Activated CD8-positive, alpha-beta T cell treated with anti-CD3 and anti-CD28 coated beads for 36 hours (primary cell): ENCODE results near the gene DNAJC11. TPM values are rescaled to one million over a fixed set of nuclear protein-coding genes. Genes with fewer than 3 reads are reported as not detected.
A peak's percentile ranks its signal among the peaks of the same experiment; 100 is the strongest.
"Not testable (repeated sequence)": the region's sequence is repeated elsewhere in the genome, so short reads cannot be mapped to it uniquely, and the experiment has no call there.

Experiments used
- ATAC-seq: fragments of 200-7000 bp; cut with Tn5 transposase; one replicate; pipeline ENCODE4 v1.10.0; 2021; ENCODE audit warnings: mild to moderate bottlenecking, moderate library complexity
- CTCF ChIA-PET: fragments of 350-600 bp; sonication (Branson Sonifier 250); formaldehyde crosslinking; loops from one replicate; lab custom pipeline; 2021; ENCODE audit warnings: antibody characterized with exemption; lab: Charles Lee
- POLR2A ChIA-PET: fragments of 350-600 bp; sonication (Branson Sonifier 250); formaldehyde crosslinking; loops from one replicate; lab custom pipeline; 2021; ENCODE audit warnings: antibody characterized with exemption; lab: Charles Lee
- DNase-seq: peaks from one replicate; pipeline ENCODE4 v3.0.0-alpha.2; 2020
- H3K27ac Mint-ChIP-seq: one replicate; pipeline ENCODE4 v1.8.0; 2021; ENCODE audit warnings: mild to moderate bottlenecking, mixed read lengths
- H3K27me3 Mint-ChIP-seq: one replicate; pipeline ENCODE4 v1.8.0; 2021; ENCODE audit warnings: mixed read lengths
- H3K36me3 Mint-ChIP-seq: one replicate; pipeline ENCODE4 v1.8.0; 2021; ENCODE audit warnings: low read depth, mixed read lengths
- H3K4me1 Mint-ChIP-seq: one replicate; pipeline ENCODE4 v1.8.0; 2021; ENCODE audit warnings: low read depth, mixed read lengths
- H3K4me3 Mint-ChIP-seq: one replicate; pipeline ENCODE4 v1.8.0; 2021; ENCODE audit warnings: mild to moderate bottlenecking, moderate library complexity, mixed read lengths
- H3K9me3 Mint-ChIP-seq: one replicate; pipeline ENCODE4 v1.8.0; 2021; ENCODE audit warnings: mixed read lengths
- intact Hi-C: fragments of 100-400 bp; cut with micrococcal nuclease; formaldehyde crosslinking; loops from one replicate; pipeline ENCODE4 v1.10.0; 2022
- total RNA-seq, 2 experiments: library from RNA; stranded (reverse); gene quantifications; one replicate each; pipeline ENCODE4 v1.2.3, GENCODE V29; 2021
- TF ChIP-seq, protein P1 (sequence below): fragments of 200-600 bp; IDR thresholded peaks from one replicate; pipeline ENCODE4 v1.8.0; 2022; ENCODE audit warnings: antibody characterized with exemption, mild to moderate bottlenecking

Gene DNAJC11
- total RNA-seq, 2 experiments from 2014 or later, result 52.8 to 53.3 TPM

DNA sequence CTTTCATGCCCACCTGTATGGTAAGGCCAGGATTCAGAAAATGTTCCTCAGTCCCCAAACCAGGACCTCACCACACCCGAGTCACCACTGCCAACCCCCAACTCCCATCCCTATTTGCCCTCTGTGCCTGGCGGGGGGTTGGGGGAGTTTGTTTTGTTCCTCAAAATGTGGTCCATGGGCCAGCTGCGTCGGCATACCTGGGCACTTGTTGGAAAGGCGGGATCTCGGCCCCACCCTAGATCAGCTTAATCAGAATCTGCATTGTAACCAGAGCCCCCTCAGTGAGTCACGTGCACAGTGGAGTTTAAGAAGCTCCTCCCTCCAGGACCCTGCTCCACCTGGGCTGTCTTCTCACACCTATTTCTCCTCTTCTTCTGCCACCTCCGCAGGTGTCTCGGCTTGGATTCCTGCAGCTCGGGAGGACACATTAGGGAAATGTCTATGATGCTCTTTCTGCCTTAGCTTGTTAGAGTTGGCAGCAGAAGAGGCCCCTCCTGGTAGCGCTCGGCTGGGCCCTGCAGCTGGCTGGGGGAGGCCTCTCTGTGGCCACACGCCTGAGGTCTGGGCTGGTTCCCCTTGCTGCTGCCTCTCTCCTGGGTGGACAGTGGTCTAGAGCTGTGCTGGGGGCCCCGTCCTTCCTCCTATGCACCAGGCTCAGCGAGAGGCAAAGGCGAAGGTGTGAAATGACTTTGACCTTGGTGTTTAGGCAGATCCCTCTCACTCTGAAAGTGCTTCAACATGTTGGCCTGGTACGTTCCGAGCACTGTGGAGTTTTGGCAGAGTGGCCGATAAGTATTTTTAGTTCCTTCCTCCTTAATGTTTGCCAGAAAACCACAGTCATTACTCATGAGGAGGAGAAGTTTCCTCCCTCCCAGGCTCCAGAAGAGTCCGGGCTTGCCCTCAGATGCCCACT is 41.8 kb upstream of the DNAJC11 start:
- TF ChIP-seq, protein P1, sequence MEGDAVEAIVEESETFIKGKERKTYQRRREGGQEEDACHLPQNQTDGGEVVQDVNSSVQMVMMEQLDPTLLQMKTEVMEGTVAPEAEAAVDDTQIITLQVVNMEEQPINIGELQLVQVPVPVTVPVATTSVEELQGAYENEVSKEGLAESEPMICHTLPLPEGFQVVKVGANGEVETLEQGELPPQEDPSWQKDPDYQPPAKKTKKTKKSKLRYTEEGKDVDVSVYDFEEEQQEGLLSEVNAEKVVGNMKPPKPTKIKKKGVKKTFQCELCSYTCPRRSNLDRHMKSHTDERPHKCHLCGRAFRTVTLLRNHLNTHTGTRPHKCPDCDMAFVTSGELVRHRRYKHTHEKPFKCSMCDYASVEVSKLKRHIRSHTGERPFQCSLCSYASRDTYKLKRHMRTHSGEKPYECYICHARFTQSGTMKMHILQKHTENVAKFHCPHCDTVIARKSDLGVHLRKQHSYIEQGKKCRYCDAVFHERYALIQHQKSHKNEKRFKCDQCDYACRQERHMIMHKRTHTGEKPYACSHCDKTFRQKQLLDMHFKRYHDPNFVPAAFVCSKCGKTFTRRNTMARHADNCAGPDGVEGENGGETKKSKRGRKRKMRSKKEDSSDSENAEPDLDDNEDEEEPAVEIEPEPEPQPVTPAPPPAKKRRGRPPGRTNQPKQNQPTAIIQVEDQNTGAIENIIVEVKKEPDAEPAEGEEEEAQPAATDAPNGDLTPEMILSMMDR, result no peak
- DNase-seq (peak; percentile 53), ATAC-seq (peak; percentile 50)
- CTCF ChIA-PET, result interaction anchor here (0.5 to 3.7 kb wide), 2 partner anchors 40 to 146 kb away, joined by 3 to 9 read pairs; no protein-coding TSS in a partner anchor
- no peaks in the 10 kb centered on the region for H3K9me3 Mint-ChIP-seq
- peaks cover 17% of the 10 kb centered on the region for H3K4me1 Mint-ChIP-seq
- intact Hi-C loops, result no loop called here
- H3K27me3 Mint-ChIP-seq, result peaks cover 2% of the 10 kb centered on the region
- H3K36me3 Mint-ChIP-seq, result no peaks in the 10 kb centered on the region
- no peak overlapping the region for H3K4me3 Mint-ChIP-seq
- no peak overlapping the region for H3K27ac Mint-ChIP-seq
- POLR2A ChIA-PET, result interaction anchor here (0.7 kb wide), 1 partner anchor 42 kb away, joined by 4 read pairs; the partner anchor contains the start of gene CAMTA1

DNA sequence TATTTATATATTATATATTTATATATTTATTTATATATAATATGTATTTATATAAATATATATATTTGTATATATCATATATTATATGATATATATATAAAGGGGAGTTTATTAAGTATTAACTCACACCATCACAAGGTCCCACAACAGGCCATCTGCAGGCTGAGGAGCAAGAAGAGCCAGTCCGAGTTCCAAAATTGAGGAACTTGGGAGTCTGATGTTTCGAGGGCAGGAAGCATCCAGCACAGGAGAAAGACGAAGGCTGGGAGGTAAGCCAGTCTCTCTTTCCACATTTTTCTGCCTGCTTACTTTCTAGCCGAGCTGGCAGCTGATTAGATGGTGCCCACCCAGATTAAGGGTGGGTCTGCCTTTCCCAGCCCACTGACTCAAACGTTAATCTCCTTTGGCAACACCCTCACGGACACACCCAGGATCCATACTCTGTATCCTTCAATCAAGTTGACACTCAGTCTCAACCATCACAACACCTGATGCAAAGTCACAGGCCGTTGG is 41.1 kb upstream of the DNAJC11 start:
- H3K4me1 Mint-ChIP-seq, result peaks cover 17% of the 10 kb centered on the region
- DNase-seq, H3K4me3 Mint-ChIP-seq, H3K36me3 Mint-ChIP-seq, H3K27me3 Mint-ChIP-seq, ATAC-seq, H3K27ac Mint-ChIP-seq, H3K9me3 Mint-ChIP-seq, intact Hi-C loops, POLR2A ChIA-PET: not testable (repeated sequence)
- CTCF ChIA-PET, result interaction anchor here (3.7 kb wide), 1 partner anchor 147 kb away, joined by 9 read pairs; no protein-coding TSS in a partner anchor

DNA sequence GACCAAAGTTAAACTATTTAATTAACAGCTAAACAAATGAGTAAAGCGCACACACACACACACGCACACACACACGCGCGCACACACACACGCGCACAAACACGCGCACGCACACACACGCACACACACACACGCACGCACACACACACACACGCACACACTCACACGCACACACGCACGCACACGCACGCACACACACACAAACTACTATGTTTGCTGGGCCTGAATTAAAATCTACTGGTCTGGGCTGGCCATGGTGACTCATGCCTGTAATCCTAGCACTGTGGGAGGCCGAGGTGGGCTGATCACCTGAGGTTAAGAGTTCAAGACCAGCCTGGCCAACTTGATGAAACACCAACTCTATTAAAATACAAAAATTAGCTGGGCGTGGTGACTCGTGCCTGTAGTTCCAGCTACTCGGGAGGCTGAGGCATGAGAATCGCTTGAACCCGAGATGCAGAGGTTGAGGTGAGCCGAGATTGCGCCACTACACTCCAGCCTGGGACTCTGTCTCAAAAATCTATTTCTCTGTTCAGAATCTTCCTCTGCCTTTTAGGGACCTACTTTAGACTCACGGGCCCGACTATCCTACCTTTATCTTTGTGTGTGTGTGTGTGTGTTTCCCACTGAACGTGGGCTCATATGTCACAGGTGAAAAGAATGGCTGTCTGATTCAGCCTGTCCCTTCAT is 37.5 kb upstream of the DNAJC11 start:
- H3K36me3 Mint-ChIP-seq, result no peaks in the 10 kb centered on the region
- H3K4me1 Mint-ChIP-seq, result peaks cover 15% of the 10 kb centered on the region
- CTCF ChIA-PET, result no interaction called here
- intact Hi-C loops, result no loop called here
- DNase-seq, result no peak
- POLR2A ChIA-PET, result interaction anchor here (0.7 kb wide), 1 partner anchor 38 kb away, joined by 3 read pairs; the partner anchor contains the start of gene DNAJC11
- peaks cover 3% of the 10 kb centered on the region for H3K27me3 Mint-ChIP-seq
- H3K4me3 Mint-ChIP-seq, result no peak overlapping the region
- TF ChIP-seq, protein P1, result no peak
- H3K27ac Mint-ChIP-seq, result no peak overlapping the region
- no peak for ATAC-seq
- no peaks in the 10 kb centered on the region for H3K9me3 Mint-ChIP-seq

DNA sequence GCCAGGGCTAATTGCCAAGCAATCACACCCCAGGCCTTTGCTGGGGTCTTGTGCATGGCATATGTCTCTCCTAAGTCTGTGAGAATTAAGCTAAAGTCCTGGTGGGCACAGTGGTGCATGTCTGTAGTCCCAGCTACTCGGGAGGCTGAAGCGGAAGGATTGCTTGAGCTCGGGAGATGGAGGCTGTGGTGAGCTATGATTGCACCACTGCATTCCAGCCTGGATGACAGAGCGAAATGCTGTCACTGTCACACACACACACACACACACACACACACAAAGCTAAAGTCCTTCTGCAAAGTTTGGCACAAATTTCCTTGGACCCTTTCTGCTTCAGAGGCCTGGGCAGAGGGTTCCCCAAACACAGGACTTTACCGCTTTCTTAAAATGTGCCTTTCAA is 31.3 kb upstream of the DNAJC11 start:
- ChIA-PET POLR2A (interaction anchor here (0.6 kb wide), 2 partner anchors 11 to 272 kb away, joined by 3 read pairs; no protein-coding TSS in a partner anchor), CTCF (no interaction called here)
- ATAC-seq, result no peak
- TF ChIP-seq, protein P1, result no peak
- intact Hi-C loops, result no loop called here
- Mint-ChIP-seq H3K27me3 (peaks cover 6% of the 10 kb centered on the region), H3K9me3 (no peaks in the 10 kb centered on the region), H3K27ac (no peak overlapping the region), H3K36me3 (no peaks in the 10 kb centered on the region), H3K4me1 (peaks cover 2% of the 10 kb centered on the region), H3K4me3 (no peak overlapping the region)
- DNase-seq, result no peak

DNA sequence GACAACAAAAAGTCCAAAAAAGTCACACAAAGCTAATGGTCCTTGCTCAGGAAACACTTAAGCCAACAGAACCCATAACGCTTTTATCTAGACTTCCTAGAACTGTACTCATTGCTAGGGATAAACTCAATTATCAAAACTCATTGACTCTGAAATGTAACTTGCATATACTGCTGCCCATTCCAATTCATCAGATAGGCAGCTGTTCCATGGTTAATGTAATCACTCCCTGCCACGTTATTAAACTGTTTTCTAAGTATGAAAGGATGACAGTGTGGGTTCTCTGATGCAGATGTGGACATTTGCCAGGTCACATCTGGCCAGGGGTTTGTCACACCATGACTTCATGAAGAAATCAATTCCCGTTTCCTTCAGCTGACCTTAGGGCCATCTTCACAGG is 30.3 kb upstream of the DNAJC11 start:
- ATAC-seq (no peak), DNase-seq (no peak)
- intact Hi-C loops, result no loop called here
- Mint-ChIP-seq H3K9me3 (no peaks in the 10 kb centered on the region), H3K27ac (no peak overlapping the region), H3K4me3 (no peak overlapping the region), H3K4me1 (peaks cover 2% of the 10 kb centered on the region), H3K36me3 (no peaks in the 10 kb centered on the region), H3K27me3 (peaks cover 6% of the 10 kb centered on the region)
- TF ChIP-seq, protein P1, result no peak
- ChIA-PET CTCF (no interaction called here), POLR2A (no interaction called here)
